ENCODE measurements around the gene SENP7.
"Not testable (repeated sequence)": the region's sequence is repeated elsewhere in the genome, so short reads cannot be mapped to it uniquely, and the experiment has no call there.

SENP7 gene

GRCh38 chr3:101325393-101326134 is 187.4 kb downstream of the SENP7 start:
- DNase-seq: peak; percentile 21

- DNase-seq: no peak
Measured at GRCh38 chr3:101320475-101320874, 192.5 kb downstream of the SENP7 start, which contains the start of gene IMPG2. TSS of gene IMPG2 (minus strand) at chr3:101320575. CDS start at chr3:101320372, 203 bp downstream.

GRCh38 chr3:101319531-101319930 is 193.5 kb downstream of the SENP7 start:
- no peak for DNase-seq

- DNase-seq: no peak
Measured at GRCh38 chr3:101312545-101312944, 200.5 kb downstream of the SENP7 start.

GRCh38 chr3:101311676-101312075 is 201.3 kb downstream of the SENP7 start:
- DNase-seq: no peak

- no peak for DNase-seq
Measured at GRCh38 chr3:101310978-101311375, 202.0 kb downstream of the SENP7 start.

- not testable (repeated sequence) for DNase-seq
Measured at GRCh38 chr3:101308147-101308772, 204.8 kb downstream of the SENP7 start.

- DNase-seq: no peak
Measured at GRCh38 chr3:101303836-101304235, 209.2 kb downstream of the SENP7 start.

GRCh38 chr3:101303089-101303731 is 209.8 kb downstream of the SENP7 start:
- peak; percentile 55 for DNase-seq

GRCh38 chr3:101300073-101300472 is 212.9 kb downstream of the SENP7 start:
- no peak for DNase-seq

GRCh38 chr3:101292027-101292426 is 221.0 kb downstream of the SENP7 start:
- DNase-seq: no peak

GRCh38 chr3:101288294-101288693 is 224.7 kb downstream of the SENP7 start:
- no peak for DNase-seq

- DNase-seq: no peak
Measured at GRCh38 chr3:101284757-101285156, 228.3 kb downstream of the SENP7 start.

- DNase-seq: peak; percentile 22
Measured at GRCh38 chr3:101281521-101282030, 231.4 kb downstream of the SENP7 start.

- DNase-seq: no peak
Measured at GRCh38 chr3:101279765-101280385, 233.1 kb downstream of the SENP7 start.

GRCh38 chr3:101279162-101279561 is 233.8 kb downstream of the SENP7 start:
- DNase-seq: no peak

- no peak for DNase-seq
Measured at GRCh38 chr3:101278727-101279126, 234.3 kb downstream of the SENP7 start.
